RKO (cell line): ENCODE data around the gene NLRP12.
"Not testable (repeated sequence)": the region's sequence is repeated elsewhere in the genome, so short reads cannot be mapped to it uniquely, and the experiment has no call there.

ENCODE experiments used
- DNase-seq: peaks from one replicate; pipeline ENCODE4 v3.0.0-alpha.2; 2016; ENCODE audit warnings: low spot score

NLRP12 gene

DNA sequence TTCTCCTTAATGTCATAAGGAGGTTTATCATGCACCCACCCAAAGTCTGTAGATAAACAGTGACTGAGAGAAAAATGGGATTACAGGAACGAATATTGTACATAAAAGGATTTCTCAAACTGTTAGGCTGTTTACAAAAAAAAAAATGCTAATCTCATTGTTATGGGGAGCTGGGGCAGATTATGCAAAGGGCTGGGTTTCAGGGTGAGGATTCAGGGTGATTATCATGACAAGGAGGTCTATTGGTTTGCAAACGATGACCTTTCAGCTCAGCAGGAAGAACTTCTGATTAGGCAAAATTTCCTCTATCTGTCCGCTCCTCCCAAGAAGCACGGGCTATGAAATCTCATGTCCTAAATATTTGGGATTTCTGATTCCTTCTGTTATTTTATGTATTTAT lies 41.4 kb downstream of the NLRP12 start:
- DNase-seq, result no peak

DNA sequence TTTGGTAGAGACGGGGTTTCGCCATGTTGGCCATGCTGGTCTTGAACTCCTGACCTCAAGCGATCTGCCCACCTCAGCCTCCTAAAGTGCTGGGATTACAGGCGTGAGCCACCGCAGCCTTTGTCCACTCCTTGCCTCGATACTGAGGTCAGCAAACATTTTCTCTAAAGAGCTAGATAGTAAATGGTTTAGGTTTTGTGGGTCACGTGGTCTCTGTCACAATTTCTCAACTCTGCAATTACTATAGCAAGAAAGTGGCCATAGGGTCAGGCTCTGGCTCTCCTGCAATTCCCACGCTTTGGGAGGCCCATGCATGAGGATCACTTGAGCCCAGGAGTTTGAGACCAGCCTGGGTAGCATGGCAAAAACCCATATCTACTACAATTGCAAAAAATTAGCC lies 42.8 kb downstream of the NLRP12 start:
- DNase-seq, result not testable (repeated sequence)

GRCh38 chr19:53780506-53780905 lies 43.6 kb downstream of the NLRP12 start:
- DNase-seq, result no peak

DNA sequence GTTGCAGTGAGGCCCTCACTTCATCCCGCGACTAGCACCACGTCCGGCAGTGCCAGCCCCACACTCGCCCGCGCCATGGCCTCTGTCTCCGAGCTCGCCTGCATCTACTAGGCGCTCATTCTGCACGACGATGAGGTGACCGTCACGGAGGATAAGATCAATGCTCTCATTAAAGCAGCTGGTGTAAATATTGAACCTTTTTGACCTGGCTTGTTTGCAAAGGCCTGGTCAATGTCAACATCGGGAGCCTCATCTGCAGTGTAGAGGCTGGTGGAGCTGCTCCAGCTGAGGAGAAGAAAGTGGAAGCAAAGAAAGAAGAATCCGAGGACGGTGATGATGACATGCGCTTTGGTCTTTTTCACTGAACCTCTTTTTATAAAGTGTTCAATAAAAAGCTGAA lies 48.6 kb downstream of the NLRP12 start:
- no peak for DNase-seq

- not testable (repeated sequence) for DNase-seq
These were observed 49.6 kb downstream of the NLRP12 start for GRCh38 chr19:53774491-53774890.

DNA sequence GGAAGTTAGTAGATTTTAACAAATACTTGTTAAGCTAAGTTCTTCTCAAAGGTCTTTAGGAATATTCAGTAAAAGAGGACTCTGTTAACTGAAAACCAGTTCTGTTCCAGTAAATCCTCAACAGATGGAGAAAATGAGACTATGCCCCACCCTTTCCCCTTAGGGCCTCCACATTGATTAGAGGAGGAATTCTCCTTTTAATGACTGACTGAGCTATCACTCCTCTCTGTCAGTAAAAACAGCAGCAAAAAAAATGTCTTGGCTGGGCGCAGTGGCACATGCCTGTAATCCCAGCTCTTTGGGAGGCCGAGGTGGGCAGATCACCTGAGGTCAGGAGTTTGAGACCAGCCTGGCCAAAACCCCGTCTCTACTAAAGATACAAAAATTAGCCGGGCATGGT lies 50.1 kb downstream of the NLRP12 start:
- no peak for DNase-seq

DNA sequence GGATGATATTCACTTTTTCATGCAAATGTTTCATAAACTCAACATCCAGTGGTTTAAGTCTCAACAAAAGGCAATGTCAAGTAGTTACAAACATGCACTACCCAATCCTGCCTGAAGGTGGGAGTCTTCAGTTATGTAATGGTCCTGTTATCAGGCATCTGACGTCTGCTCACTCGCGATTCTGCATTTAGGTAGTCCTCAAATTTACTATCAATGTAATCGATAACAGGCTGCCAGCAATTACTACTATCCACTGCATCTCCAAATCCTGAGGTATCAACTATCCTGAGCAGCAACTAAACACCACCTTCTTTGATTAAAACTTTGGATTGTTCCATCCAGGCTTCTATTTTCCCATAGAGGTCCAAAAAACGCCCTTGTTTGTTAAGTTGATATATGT lies 51.2 kb downstream of the NLRP12 start:
- peak; percentile 68 for DNase-seq

GRCh38 chr19:53771144-53771543 lies 53.0 kb downstream of the NLRP12 start:
- no peak for DNase-seq

DNA sequence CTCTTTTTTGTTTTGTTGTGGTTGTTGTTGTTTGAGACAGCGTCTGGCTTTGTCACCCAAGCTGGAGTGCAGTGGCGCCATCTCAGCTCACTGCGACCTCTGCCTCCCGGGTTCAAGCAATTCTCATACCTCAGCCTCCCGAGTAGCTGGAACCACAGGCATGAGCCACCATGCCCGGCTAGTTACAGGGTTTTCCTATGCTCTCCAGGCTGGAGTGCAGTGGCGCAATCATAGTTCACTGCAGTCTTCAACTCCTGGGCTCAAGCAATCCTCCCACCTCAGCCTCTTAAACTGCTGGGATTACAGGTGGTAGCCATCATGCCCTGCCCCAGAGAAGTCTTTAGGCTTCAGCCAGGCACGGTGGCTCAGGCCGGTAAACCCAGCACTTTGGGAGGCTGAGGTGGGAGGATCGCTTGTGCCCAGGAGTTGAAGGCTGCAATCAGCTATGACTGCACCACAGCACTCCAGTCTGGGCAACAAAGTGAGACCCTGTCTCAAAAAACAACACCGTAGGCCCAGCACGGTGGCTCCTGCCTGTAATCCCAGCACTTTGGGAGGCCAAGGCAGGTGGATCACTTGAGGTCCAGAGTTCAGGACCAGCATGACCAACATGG lies 54.3 kb downstream of the NLRP12 start:
- not testable (repeated sequence) for DNase-seq

GRCh38 chr19:53768401-53768800 lies 55.7 kb downstream of the NLRP12 start:
- no peak for DNase-seq

DNA sequence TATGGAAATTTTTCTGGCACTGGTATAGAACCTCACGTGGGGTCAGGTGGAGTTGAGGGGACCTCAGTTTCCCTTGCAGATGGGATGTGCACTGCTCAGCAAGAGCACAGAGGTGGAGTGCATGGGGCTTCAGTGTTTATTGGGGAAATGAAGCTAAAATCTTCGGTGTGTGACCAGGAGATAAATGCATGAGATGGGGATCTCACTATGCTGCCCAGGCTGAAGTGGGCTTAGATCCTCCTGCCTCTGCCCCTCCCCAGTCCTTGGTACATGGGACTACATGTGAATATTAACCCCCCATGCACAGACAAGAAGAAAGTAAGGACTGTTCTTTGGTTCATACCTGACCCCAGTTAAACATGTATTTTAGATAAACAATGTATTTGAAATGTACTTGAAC lies 65.1 kb downstream of the NLRP12 start:
- DNase-seq, result not testable (repeated sequence)
